Left lung (tissue), 10 donors: Measurements from ENCODE around the gene RASSF6. TPM values are rescaled to one million over a fixed set of nuclear protein-coding genes. Genes with fewer than 3 reads are reported as not detected.

Source experiments
- ATAC-seq: fragments of 200-7000 bp; cut with Tn5 transposase; one replicate; pipeline ENCODE4 v1.9.1; 2020; ENCODE audit warnings: moderate library complexity
- DNase-seq, 4 donors: peaks; one replicate each; pipeline ENCODE4 v3.0.0-alpha.2; 2013 to 2020
- H3K27ac ChIP-seq, 2 donors: fragments of 200-600 bp; sonication (generic) in 1 of 2; one replicate each; pipeline versions ENCODE4 v1.5.0 to v1.8.0; 2020 to 2021
- H3K27me3 ChIP-seq, 2 donors: fragments of 200-600 bp; sonication (generic) in 1 of 2; one replicate each; pipeline versions ENCODE4 v1.5.0 to v1.8.0; 2020 to 2021
- H3K36me3 ChIP-seq, 2 donors: fragments of 200-600 bp; sonication (generic) in 1 of 2; one replicate each; pipeline versions ENCODE4 v1.5.0 to v1.8.0; 2020 to 2021
- H3K4me1 ChIP-seq, 2 donors: fragments of 200-600 bp; one replicate each; pipeline ENCODE4 v1.8.0; 2021
- H3K4me3 ChIP-seq, 2 donors: fragments of 200-600 bp; sonication (generic) in 1 of 2; one replicate each; pipeline versions ENCODE4 v1.5.0 to v1.8.0; 2020 to 2021; ENCODE audit warnings: mild to moderate bottlenecking in 1 of 2
- H3K9me3 ChIP-seq, 2 donors: fragments of 200-600 bp; sonication (generic) in 1 of 2; one replicate each; pipeline versions ENCODE4 v1.5.0 to v1.8.0; 2020 to 2021
- CTCF ChIP-seq, 2 donors: fragments of 200-600 bp; sonication (generic) in 1 of 2; IDR thresholded peaks; one replicate each; pipeline versions ENCODE4 v1.5.0 to v1.8.0; 2021; ENCODE audit warnings: antibody characterized with exemption in 2 of 2
- intact Hi-C, 2 donors: fragments of 100-400 bp; cut with DNase I; formaldehyde crosslinking; loops; one replicate each; pipeline versions ENCODE4 v1.11.2 to v1.14.2; 2022
- polyA plus RNA-seq, 6 donors: library from polyadenylated mRNA; unstranded; fragments of 120-200 nt; gene quantifications; one replicate each; pipeline ENCODE4 v1.2.1, GENCODE V29; 2013; ENCODE audit not compliant: insufficient read length in 6 of 6
- total RNA-seq, 2 donors: library from RNA; stranded (reverse); fragmentation: NEBNext Ultra II Directional; extraction: Animal tissue kit (Norgen Biotek cat#: 25700); gene quantifications; one replicate each; pipeline ENCODE4 v1.2.1, GENCODE V29; 2021
- donor health status: DM: no; HTN: yes; CAD: no.
- donor health status: DM: no; HTN: no; CAD: no.

RASSF6 gene
- total and polyA plus RNA-seq, 8 donors, result 1.3 to 3.3 (median 2.2) TPM

- Histone ChIP-seq H3K36me3 (no peaks in the 10 kb centered on the region), H3K27ac (no peak overlapping the region), H3K4me3 (no peak overlapping the region), H3K27me3 (no peaks in the 10 kb centered on the region), H3K4me1 (no peaks in the 10 kb centered on the region), H3K9me3 (no peaks in the 10 kb centered on the region)
- no peak for TF ChIP-seq CTCF (IDR thresholded peaks at IDR 0.05)
- no peak for DNase-seq
- intact Hi-C loops, result no loop called here
- ATAC-seq, result no peak
These were observed 75.6 kb downstream of the RASSF6 start for GRCh38 chr4:73544620-73545019.

- H3K27ac ChIP-seq, result no peak overlapping the region
- TF ChIP-seq CTCF (IDR thresholded peaks at IDR 0.05), result no peak
- no peak overlapping the region for H3K4me3 ChIP-seq
- no peaks in the 10 kb centered on the region for H3K4me1 ChIP-seq
- intact Hi-C loops, result no loop called here
- H3K27me3 ChIP-seq, result no peaks in the 10 kb centered on the region
- DNase-seq (no peak), ATAC-seq (no peak)
- no peaks in the 10 kb centered on the region for H3K9me3 ChIP-seq
- H3K36me3 ChIP-seq, result no peaks in the 10 kb centered on the region
These were observed 79.0 kb downstream of the RASSF6 start for GRCh38 chr4:73541251-73541650.

GRCh38 chr4:73540826-73541225 lies 79.4 kb downstream of the RASSF6 start:
- Histone ChIP-seq H3K27me3 (no peaks in the 10 kb centered on the region), H3K9me3 (no peaks in the 10 kb centered on the region), H3K27ac (no peak overlapping the region), H3K4me1 (no peaks in the 10 kb centered on the region), H3K4me3 (no peak overlapping the region), H3K36me3 (no peaks in the 10 kb centered on the region)
- DNase-seq, result no peak
- TF ChIP-seq CTCF (IDR thresholded peaks at IDR 0.05), result no peak
- ATAC-seq, result no peak
- intact Hi-C loops, result no loop called here

- Histone ChIP-seq H3K27ac (no peak overlapping the region), H3K27me3 (no peaks in the 10 kb centered on the region), H3K36me3 (no peaks in the 10 kb centered on the region), H3K4me1 (no peaks in the 10 kb centered on the region), H3K4me3 (no peak overlapping the region), H3K9me3 (no peaks in the 10 kb centered on the region)
- DNase-seq, result no peak
- intact Hi-C loops, result no loop called here
- TF ChIP-seq CTCF (IDR thresholded peaks at IDR 0.05), result no peak
- no peak for ATAC-seq
These were observed 80.8 kb downstream of the RASSF6 start for GRCh38 chr4:73539386-73539785.

GRCh38 chr4:73538162-73538561 lies 82.1 kb downstream of the RASSF6 start:
- H3K4me3 ChIP-seq, result no peak overlapping the region
- TF ChIP-seq CTCF (IDR thresholded peaks at IDR 0.05), result no peak
- H3K27me3 ChIP-seq, result no peaks in the 10 kb centered on the region
- no peaks in the 10 kb centered on the region for H3K4me1 ChIP-seq
- DNase-seq (no peak), ATAC-seq (no peak)
- H3K36me3 ChIP-seq, result no peaks in the 10 kb centered on the region
- intact Hi-C loops, result no loop called here
- no peaks in the 10 kb centered on the region for H3K9me3 ChIP-seq
- H3K27ac ChIP-seq, result no peak overlapping the region
